ENCODE results near the gene LSM12.

DNA sequence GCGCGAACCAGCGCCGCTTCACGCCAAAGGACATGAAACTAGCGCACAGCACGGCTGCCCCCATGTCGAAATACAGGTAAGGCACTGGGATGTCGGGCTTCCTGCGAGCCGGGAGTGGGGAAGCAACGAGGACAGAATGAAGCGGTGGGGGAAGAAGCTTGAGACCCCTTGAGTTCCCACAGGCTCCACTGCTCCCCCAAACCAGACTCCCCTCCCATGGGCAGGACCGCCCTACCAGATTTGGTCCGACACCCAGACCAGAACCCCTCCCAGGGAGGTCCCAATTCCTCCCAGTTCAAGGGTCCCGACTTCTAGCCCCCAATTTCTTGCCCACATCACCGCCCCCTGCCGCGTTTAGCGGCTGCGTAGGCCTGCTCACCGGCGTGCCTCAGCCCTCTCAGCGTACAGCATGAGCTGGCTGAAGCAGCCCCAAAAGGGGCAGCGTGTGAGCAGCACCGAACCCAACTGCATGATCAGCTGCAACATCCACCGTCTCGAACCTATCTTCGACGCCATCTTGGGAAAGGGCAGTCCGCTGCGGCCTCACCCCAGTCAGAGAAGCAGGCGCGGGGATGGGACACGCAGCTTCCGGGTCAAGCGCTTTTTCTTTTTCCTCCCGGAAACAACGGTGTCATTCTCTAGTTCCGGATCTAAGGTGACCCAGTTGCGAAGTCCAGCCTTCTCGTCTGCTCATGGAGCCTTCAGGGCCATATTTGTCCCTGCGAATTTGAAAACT lies 51.9 kb downstream of the LSM12 start, which contains the start of gene TMEM101:
- TF ChIP-seq CTCF (IDR thresholded peaks at IDR 0.05; ENCODE audit: low read length), result no peak
- no peak for TF ChIP-seq EZH2 (IDR thresholded peaks at IDR 0.05; ENCODE audit: borderline replicate concordance, low read length)

All from OCI-LY1 (cell line).